Neural cell (in vitro differentiated cells): ENCODE results near the gene OGFOD3.

Source experiments
- CTCF ChIP-seq: fragments of 450-650 bp; IDR thresholded peaks from 2 replicates; pipeline ENCODE4 v1.5.1; 2014; ENCODE audit warnings: antibody characterized with exemption, mild to moderate bottlenecking, moderate library complexity; ENCODE audit not compliant: poor library complexity, severe bottlenecking
- EZH2 ChIP-seq: fragments of 200-600, 300-800 bp; shearing (Covaris generic), sonication (generic); IDR thresholded peaks from 2 replicates; pipeline ENCODE4 v1.6.1; 2014; ENCODE audit warnings: antibody characterized with exemption, low read length, borderline replicate concordance, mild to moderate bottlenecking; ENCODE audit not compliant: insufficient read depth, poor library complexity, severe bottlenecking
- POLR2AphosphoS5 ChIP-seq: IDR thresholded peaks from 2 replicates; pipeline ENCODE4 v1.6.1; 2012

DNA sequence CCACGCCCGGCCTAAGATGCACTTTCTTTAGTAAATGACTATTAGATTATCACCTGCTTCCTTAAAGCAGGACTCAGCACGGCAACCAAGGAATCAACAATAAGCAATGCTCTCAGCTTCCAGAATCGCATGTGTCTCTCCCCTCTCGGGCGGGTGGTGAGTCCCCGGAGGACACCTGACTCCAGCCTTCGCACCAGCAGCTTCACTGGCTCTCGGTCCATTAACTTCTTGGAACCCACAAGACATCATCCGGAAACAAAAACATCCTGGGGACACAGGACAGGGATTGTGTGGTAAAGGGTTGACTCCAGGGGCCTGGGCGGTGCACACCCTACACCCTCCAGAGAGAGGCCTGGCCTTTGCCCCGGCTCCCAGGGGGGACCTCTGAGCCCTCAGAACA is 24.1 kb downstream of the OGFOD3 start:
- TF ChIP-seq EZH2 (no peak), CTCF (no peak), POLR2AphosphoS5 (no peak)
